GM12878 (cell line): ENCODE data around the gene RIT2. TPM values are rescaled to one million over a fixed set of nuclear protein-coding genes. Genes with fewer than 3 reads are reported as not detected.

Experiments used
- ATAC-seq: fragments of 200-7000 bp; cut with Tn5 transposase; 3 replicates; pipeline ENCODE4 v1.9.1; 2020; ENCODE audit warnings: mild to moderate bottlenecking, moderate library complexity
- BruUV-seq: library from RNA; stranded (reverse); fragments of 400-500 nt; replicated peaks from 2 replicates; lab custom pipeline; 2021; lab: Mats Ljungman, UMichigan
- CTCF ChIA-PET: fragments of 300-600 bp; sonication (Branson Sonifier 250); formaldehyde crosslinking; extraction: SDS; loops from one replicate; lab custom pipeline; 2021; ENCODE audit warnings: inconsistent platforms; lab: Yijun Ruan, JAX
- POLR2A ChIA-PET: fragments of 350-600 bp; formaldehyde crosslinking; extraction: SDS; loops from one replicate; lab custom pipeline; 2021; ENCODE audit warnings: inconsistent platforms; lab: Charles Lee
- RAD21 ChIA-PET: fragments of 300-600 bp; sonication (Branson Sonifier 250); formaldehyde crosslinking; loops from one replicate; lab custom pipeline; 2023; ENCODE audit warnings: antibody characterized with exemption; ENCODE audit not compliant: unreplicated experiment; lab: Charles Lee
- SMC1A ChIA-PET: fragments of 300-600 bp; sonication (Branson Sonifier 250); formaldehyde crosslinking; loops from one replicate; lab custom pipeline; 2023; ENCODE audit not compliant: unreplicated experiment, uncharacterized antibody; lab: Charles Lee
- DNase-seq: peaks from one replicate; pipeline ENCODE4 v3.0.0-alpha.2; 2011; ENCODE audit warnings: low read depth, low spot score
- FAIRE-seq: peaks from 3 replicates; lab custom pipeline; 2011; peaks lifted over from hg19 to GRCh38; lab: Jason Lieb, UNC
- H2AFZ ChIP-seq: 2 replicates; pipeline ENCODE4 v1.6.0; 2011; ENCODE audit warnings: low read depth, low read length, control low read depth; ENCODE audit not compliant: control insufficient read depth
- H3K27ac ChIP-seq: 2 replicates; pipeline ENCODE4 v1.5.1; 2011; ENCODE audit warnings: control low read depth; ENCODE audit not compliant: control insufficient read depth, insufficient read depth
- H3K27me3 ChIP-seq, 2 experiments: replicated peaks in 1 of 2; 2 replicates each; pipeline versions ENCODE4 v1.6.0 to v1.6.1; 2011; ENCODE audit warnings: low read length in 1 of 2; ENCODE audit not compliant: control insufficient read depth in 2 of 2, insufficient read depth in 2 of 2
- H3K36me3 ChIP-seq, 2 experiments: 2 replicates each; pipeline ENCODE4 v1.5.1; 2011; ENCODE audit warnings: low read length in 1 of 2; ENCODE audit not compliant: control insufficient read depth in 2 of 2, insufficient read depth in 2 of 2
- H3K4me1 ChIP-seq: 2 replicates; pipeline ENCODE4 v1.6.1; 2011; ENCODE audit warnings: mild to moderate bottlenecking, low read length, moderate library complexity, mixed read lengths; ENCODE audit not compliant: control insufficient read depth, insufficient read depth
- H3K4me2 ChIP-seq: 2 replicates; pipeline ENCODE4 v1.6.0; 2011; ENCODE audit warnings: control low read depth; ENCODE audit not compliant: control insufficient read depth, insufficient read depth
- H3K4me3 ChIP-seq: fragments of 200-600 bp; sonication (generic); 2 replicates; pipeline ENCODE4 v1.5.1; 2016
- H3K79me2 ChIP-seq: 2 replicates; pipeline ENCODE4 v1.6.0; 2011; ENCODE audit warnings: low read length; ENCODE audit not compliant: control insufficient read depth, insufficient read depth
- H3K9ac ChIP-seq: 2 replicates; pipeline ENCODE4 v1.8.0; 2011; ENCODE audit warnings: low read length, control low read depth, mixed read lengths; ENCODE audit not compliant: control insufficient read depth, insufficient read depth
- H3K9me3 ChIP-seq: replicated peaks from 3 replicates; pipeline ENCODE4 v1.5.1; 2011; ENCODE audit warnings: mild to moderate bottlenecking, low read length; ENCODE audit not compliant: control insufficient read depth, insufficient read depth
- H4K20me1 ChIP-seq: 2 replicates; pipeline ENCODE4 v1.6.0; 2011; ENCODE audit not compliant: control insufficient read depth, insufficient read depth
- ATF3 ChIP-seq: IDR thresholded peaks from 2 replicates; pipeline ENCODE4 v1.6.1; 2011; ENCODE audit warnings: low read depth, mild to moderate bottlenecking, low read length, moderate library complexity, borderline replicate concordance; ENCODE audit errors: extremely low read depth
- BRCA1 ChIP-seq: IDR thresholded peaks from 2 replicates; pipeline ENCODE4 v1.6.1; 2011; ENCODE audit warnings: low read depth, low read length, improper control_type of control experiment
- CHD2 ChIP-seq: IDR thresholded peaks from 2 replicates; pipeline ENCODE4 v1.6.1; 2011; ENCODE audit warnings: low read depth, low read length, improper control_type of control experiment, borderline replicate concordance
- ESRRA ChIP-seq: IDR thresholded peaks from 2 replicates; pipeline ENCODE4 v1.6.1; 2012; ENCODE audit warnings: mild to moderate bottlenecking, low read length, improper control_type of control experiment
- HCFC1 ChIP-seq: fragments of 150-350 bp; IDR thresholded peaks from 2 replicates; pipeline ENCODE4 v1.6.1; 2014; ENCODE audit warnings: low read length
- IKZF2 ChIP-seq, 2 experiments: fragments of 450-650 bp; IDR thresholded peaks; 2 replicates each; pipeline ENCODE4 v1.6.1; 2017; ENCODE audit warnings: mild to moderate bottlenecking in 2 of 2, moderate library complexity in 2 of 2
- NR2F1 ChIP-seq: fragments of 450-650 bp; conservative IDR thresholded peaks from 2 replicates; pipeline ENCODE4 v1.6.1; 2017; ENCODE audit warnings: mild to moderate bottlenecking
- POLR2AphosphoS2 ChIP-seq: IDR thresholded peaks from 2 replicates; pipeline ENCODE4 v1.6.1; 2011; ENCODE audit warnings: low read depth, mild to moderate bottlenecking, low read length, improper control_type of control experiment, moderate library complexity
- PRDM15 ChIP-seq: fragments of 450-650 bp; formaldehyde crosslinking; IDR thresholded peaks from 2 replicates; pipeline ENCODE4 v1.4.0; 2020; ENCODE audit warnings: mild to moderate bottlenecking, moderate library complexity
- SUZ12 ChIP-seq: fragments of 200-600 bp; sonication (generic); IDR thresholded peaks from one replicate; pipeline ENCODE4 v1.6.1; 2018; ENCODE audit warnings: antibody characterized with exemption, mild to moderate bottlenecking; ENCODE audit not compliant: unreplicated experiment
- ZZZ3 ChIP-seq: IDR thresholded peaks from 2 replicates; pipeline ENCODE4 v1.6.1; 2011; ENCODE audit warnings: low read depth; ENCODE audit not compliant: control insufficient read depth, insufficient read length
- WGBS: methylation state at CpG from one replicate; pipeline ENCODE4 v1.1.6; 2016; ENCODE audit warnings: low lambda C conversion rate; ENCODE audit not compliant: insufficient replicate concordance, insufficient coverage; ENCODE audit errors: missing lambda C conversion rate; 5-methylcytosine and 5-hydroxymethylcytosine counted together
- in situ Hi-C: fragments of 300-500 bp; cut with MboI; formaldehyde crosslinking; loops from 9 replicates; pipeline ENCODE4 v1.14.3; 2018; ENCODE audit warnings: mixed read lengths
- intact Hi-C: fragments of 100-400 bp; cut with micrococcal nuclease; formaldehyde crosslinking; loops from one replicate; pipeline ENCODE4 v1.14.2; 2022; ENCODE audit not compliant: unreplicated experiment
- polyA plus RNA-seq, 11 experiments: library from polyadenylated mRNA; depleted of rRNA in 4 of 11; unstranded in 6 of 11; stranded (reverse) in 5 of 11; fragments of >200 nt; fragmentation: Nextera tagmentation in 4 of 11; fragmentation: Illumina TruSeq in 1 of 11; extraction: Ambion mirVana in 4 of 11; extraction: Trizol in 1 of 11; gene quantifications; 1 replicate in 1 of 11; 2 replicates in 10 of 11; pipeline versions ENCODE4 v1.2.1 to v1.2.3, GENCODE V29; 2011 to 2016; ENCODE audit warnings: inconsistent platforms in 2 of 11, missing spikeins in 2 of 11, low read depth in 1 of 11
- total RNA-seq, 4 experiments: library from RNA; depleted of rRNA in 3 of 4; stranded (reverse); fragments of >200 nt in 3 of 4; fragmentation: Illumina TruSeq in 1 of 4; extraction: Trizol in 1 of 4; gene quantifications; 2 replicates each; pipeline versions ENCODE4 v1.2.1 to v1.2.3, GENCODE V29; 2013 to 2021
- TF ChIP-seq, protein P1 (sequence below): fragments of 450-650 bp; IDR thresholded peaks from 2 replicates; pipeline ENCODE4 v1.6.1; 2016; ENCODE audit warnings: mild to moderate bottlenecking
- TF ChIP-seq, protein P2 (sequence below): fragments of 450-650 bp; IDR thresholded peaks from 2 replicates; pipeline ENCODE4 v1.6.1; 2017; ENCODE audit warnings: antibody characterized with exemption, mild to moderate bottlenecking, moderate library complexity

RIT2 gene
- total and polyA plus RNA-seq, 10 of the 15 experiments (the other 5 are each of a cell fraction or from before 2014, with no cell fraction given): not detected

GRCh38 chr18:42736074-42736473 lies 379.4 kb downstream of the RIT2 start:
- in situ Hi-C loops: no loop called here
- H3K36me3 ChIP-seq: no peaks in the 10 kb centered on the region
- no peak overlapping the region for H2AFZ ChIP-seq
- SMC1A ChIA-PET: interaction anchor here (0.9 kb wide), 1 partner anchor 9 kb away, joined by 3 read pairs; no protein-coding TSS in a partner anchor
- BruUV-seq: no TSS peak
- intact Hi-C loops: no loop called here
- no peak overlapping the region for H3K9ac ChIP-seq
- no peaks in the 10 kb centered on the region for H4K20me1 ChIP-seq
- no peak overlapping the region for H3K27ac ChIP-seq
- WGBS: 0% methylated on average over 1 of the region's 1 CpG
- FAIRE-seq: no peak
- no peaks in the 10 kb centered on the region for H3K27me3 ChIP-seq
- H3K4me2 ChIP-seq: no peak overlapping the region
- H3K9me3 ChIP-seq: no peaks in the 10 kb centered on the region
- no peaks in the 10 kb centered on the region for H3K79me2 ChIP-seq
- no peak for DNase-seq
- CTCF ChIA-PET: interaction anchor here (0.9 kb wide), 1 partner anchor 12 kb away, joined by 3 read pairs; no protein-coding TSS in a partner anchor
- RAD21 ChIA-PET: no interaction called here
- H3K4me1 ChIP-seq: no peaks in the 10 kb centered on the region
- POLR2A ChIA-PET: no interaction called here
- no peak overlapping the region for H3K4me3 ChIP-seq
- TF ChIP-seq ZZZ3 (no peak), POLR2AphosphoS2 (no peak), CHD2 (no peak), HCFC1 (no peak), BRCA1 (no peak), PRDM15 (CRISPR knock-in tag) (no peak), SUZ12 (no peak), ATF3 (no peak), ESRRA (no peak), NR2F1 (no peak), IKZF2 (IDR thresholded peaks at IDR 0.05) (no peak)
- TF ChIP-seq, protein P1, sequence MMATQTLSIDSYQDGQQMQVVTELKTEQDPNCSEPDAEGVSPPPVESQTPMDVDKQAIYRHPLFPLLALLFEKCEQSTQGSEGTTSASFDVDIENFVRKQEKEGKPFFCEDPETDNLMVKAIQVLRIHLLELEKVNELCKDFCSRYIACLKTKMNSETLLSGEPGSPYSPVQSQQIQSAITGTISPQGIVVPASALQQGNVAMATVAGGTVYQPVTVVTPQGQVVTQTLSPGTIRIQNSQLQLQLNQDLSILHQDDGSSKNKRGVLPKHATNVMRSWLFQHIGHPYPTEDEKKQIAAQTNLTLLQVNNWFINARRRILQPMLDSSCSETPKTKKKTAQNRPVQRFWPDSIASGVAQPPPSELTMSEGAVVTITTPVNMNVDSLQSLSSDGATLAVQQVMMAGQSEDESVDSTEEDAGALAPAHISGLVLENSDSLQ: no peak
- TF ChIP-seq, protein P2, sequence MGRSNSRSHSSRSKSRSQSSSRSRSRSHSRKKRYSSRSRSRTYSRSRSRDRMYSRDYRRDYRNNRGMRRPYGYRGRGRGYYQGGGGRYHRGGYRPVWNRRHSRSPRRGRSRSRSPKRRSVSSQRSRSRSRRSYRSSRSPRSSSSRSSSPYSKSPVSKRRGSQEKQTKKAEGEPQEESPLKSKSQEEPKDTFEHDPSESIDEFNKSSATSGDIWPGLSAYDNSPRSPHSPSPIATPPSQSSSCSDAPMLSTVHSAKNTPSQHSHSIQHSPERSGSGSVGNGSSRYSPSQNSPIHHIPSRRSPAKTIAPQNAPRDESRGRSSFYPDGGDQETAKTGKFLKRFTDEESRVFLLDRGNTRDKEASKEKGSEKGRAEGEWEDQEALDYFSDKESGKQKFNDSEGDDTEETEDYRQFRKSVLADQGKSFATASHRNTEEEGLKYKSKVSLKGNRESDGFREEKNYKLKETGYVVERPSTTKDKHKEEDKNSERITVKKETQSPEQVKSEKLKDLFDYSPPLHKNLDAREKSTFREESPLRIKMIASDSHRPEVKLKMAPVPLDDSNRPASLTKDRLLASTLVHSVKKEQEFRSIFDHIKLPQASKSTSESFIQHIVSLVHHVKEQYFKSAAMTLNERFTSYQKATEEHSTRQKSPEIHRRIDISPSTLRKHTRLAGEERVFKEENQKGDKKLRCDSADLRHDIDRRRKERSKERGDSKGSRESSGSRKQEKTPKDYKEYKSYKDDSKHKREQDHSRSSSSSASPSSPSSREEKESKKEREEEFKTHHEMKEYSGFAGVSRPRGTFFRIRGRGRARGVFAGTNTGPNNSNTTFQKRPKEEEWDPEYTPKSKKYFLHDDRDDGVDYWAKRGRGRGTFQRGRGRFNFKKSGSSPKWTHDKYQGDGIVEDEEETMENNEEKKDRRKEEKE: no peak
- TF ChIP-seq, all 136 proteins: peak for 0
- ATAC-seq: no peak
